ENCODE measurements around the gene STOML1. TPM values are rescaled to one million over a fixed set of nuclear protein-coding genes. Genes with fewer than 3 reads are reported as not detected.

The STOML1 gene
- total RNA-seq, 1 experiment from 2014 or later, result 5.4 TPM

GRCh38 chr15:74032606-74033561, 40.8 kb upstream of the STOML1 start:
- ChIA-PET POLR2A (no interaction called here), CTCF (interaction anchor here (0.9 kb wide), 1 partner anchor 279 kb away, joined by 3 read pairs; no protein-coding TSS in a partner anchor)
- Mint-ChIP-seq H3K27ac (no peak overlapping the region), H3K4me3 (no peak overlapping the region), H3K36me3 (peaks cover 21% of the 10 kb centered on the region; the same call in 1 of the 2 replicates), H3K27me3 (ENCODE audit: low read depth) (no peaks in the 10 kb centered on the region), H3K9me3 (no peaks in the 10 kb centered on the region), H3K4me1 (peaks cover 21% of the 10 kb centered on the region)
- TF ChIP-seq STAT6 (CRISPR knock-in tag; conservative IDR thresholded peaks at IDR 0.05; ENCODE audit: low read depth) (no peak), SMAD4 (CRISPR knock-in tag; IDR thresholded peaks at IDR 0.05) (no peak), TEAD4 (CRISPR knock-in tag; IDR thresholded peaks at IDR 0.05) (no peak), TP53 (CRISPR knock-in tag; IDR thresholded peaks at IDR 0.05) (no peak), ZNF512 (CRISPR knock-in tag; IDR thresholded peaks at IDR 0.05; ENCODE audit: borderline replicate concordance) (no peak), MYBL2 (CRISPR knock-in tag; IDR thresholded peaks at IDR 0.05) (no peak)
- no peak for DNase-seq (ENCODE audit: low spot score)
- ATAC-seq, result no peak

- H3K36me3 Mint-ChIP-seq, result peaks cover 21% of the 10 kb centered on the region; the same call in 1 of the 2 replicates
- H3K27me3 Mint-ChIP-seq (ENCODE audit: low read depth), result no peaks in the 10 kb centered on the region
- H3K27ac Mint-ChIP-seq, result no peak overlapping the region
- CTCF ChIA-PET, result interaction anchor here (0.9 to 1.0 kb wide), 2 partner anchors 59 to 280 kb away, joined by 3 to 5 read pairs; no protein-coding TSS in a partner anchor
- peaks cover 13% of the 10 kb centered on the region for H3K4me1 Mint-ChIP-seq
- POLR2A ChIA-PET, result no interaction called here
- ATAC-seq, result no peak
- TF ChIP-seq JAZF1 (CRISPR knock-in tag; IDR thresholded peaks at IDR 0.05), result no peak
- no peak overlapping the region for H3K4me3 Mint-ChIP-seq
- no peak for DNase-seq (ENCODE audit: low spot score)
- H3K9me3 Mint-ChIP-seq, result no peaks in the 10 kb centered on the region
Observed at GRCh38 chr15:74032046-74032445, 40.0 kb upstream of the STOML1 start.

- ATAC-seq (no peak), DNase-seq (ENCODE audit: low spot score) (no peak)
- no peaks in the 10 kb centered on the region for H3K27me3 Mint-ChIP-seq (ENCODE audit: low read depth)
- H3K4me3 Mint-ChIP-seq, result no peak overlapping the region
- H3K9me3 Mint-ChIP-seq, result no peaks in the 10 kb centered on the region
- TF ChIP-seq ELF4 (CRISPR knock-in tag; IDR thresholded peaks at IDR 0.05; ENCODE audit: low read depth) (no peak), TP53 (CRISPR knock-in tag; IDR thresholded peaks at IDR 0.05) (no peak), HMGA2 (CRISPR knock-in tag; IDR thresholded peaks at IDR 0.05) (no peak), ZMAT4 (CRISPR knock-in tag; IDR thresholded peaks at IDR 0.05) (no peak), ZNF232 (CRISPR knock-in tag; IDR thresholded peaks at IDR 0.05) (no peak), ZSCAN18 (CRISPR knock-in tag; IDR thresholded peaks at IDR 0.05) (no peak), ATF3 (CRISPR knock-in tag; conservative IDR thresholded peaks at IDR 0.05) (no peak), FOXK1 (CRISPR knock-in tag; IDR thresholded peaks at IDR 0.05) (no peak), E2F4 (CRISPR knock-in tag; IDR thresholded peaks at IDR 0.05; ENCODE audit: borderline replicate concordance, low read depth) (no peak)
- H3K4me1 Mint-ChIP-seq, result no peaks in the 10 kb centered on the region
- ChIA-PET POLR2A (no interaction called here), CTCF (interaction anchor here (1.3 to 6.8 kb wide), 4 partner anchors 9 to 78 kb away, joined by 3 to 43 read pairs (median 8); no protein-coding TSS in a partner anchor)
- no peak overlapping the region for H3K27ac Mint-ChIP-seq
- peaks cover 15% of the 10 kb centered on the region for H3K36me3 Mint-ChIP-seq
Observed at GRCh38 chr15:74028646-74029045, 36.6 kb upstream of the STOML1 start.

Data from WTC11 (cell line).